Nephron (organoid): ENCODE data around the gene GNPTAB.

Experiments used
- H3K27ac Mint-ChIP-seq, 3 experiments: 2 replicates each; pipeline ENCODE4 v1.8.0; 2020; ENCODE audit warnings: mixed read lengths in 3 of 3, mild to moderate bottlenecking in 2 of 3, moderate library complexity in 1 of 3
- H3K27me3 Mint-ChIP-seq: 2 replicates; pipeline ENCODE4 v1.8.0; 2021; ENCODE audit warnings: low read depth, mild to moderate bottlenecking, moderate library complexity, mixed read lengths
- H3K36me3 Mint-ChIP-seq: 2 replicates; pipeline ENCODE4 v1.8.0; 2020; ENCODE audit warnings: low read depth, mixed read lengths
- H3K4me1 Mint-ChIP-seq: 2 replicates; pipeline ENCODE4 v1.8.0; 2020; ENCODE audit warnings: mixed read lengths
- H3K4me3 Mint-ChIP-seq, 3 experiments: 2 replicates each; pipeline ENCODE4 v1.8.0; 2020; ENCODE audit warnings: mild to moderate bottlenecking in 3 of 3, mixed read lengths in 3 of 3, moderate library complexity in 2 of 3
- H3K9me3 Mint-ChIP-seq: 2 replicates; pipeline ENCODE4 v1.8.0; 2020; ENCODE audit warnings: mixed read lengths
- TF ChIP-seq, protein P1 (sequence below), 3 experiments: fragments of 200-600 bp; sonication (generic); IDR thresholded peaks; one replicate each; pipeline ENCODE4 v1.5.0; 2021; ENCODE audit warnings: antibody characterized with exemption in 3 of 3; ENCODE audit not compliant: unreplicated experiment in 3 of 3

The GNPTAB gene

DNA sequence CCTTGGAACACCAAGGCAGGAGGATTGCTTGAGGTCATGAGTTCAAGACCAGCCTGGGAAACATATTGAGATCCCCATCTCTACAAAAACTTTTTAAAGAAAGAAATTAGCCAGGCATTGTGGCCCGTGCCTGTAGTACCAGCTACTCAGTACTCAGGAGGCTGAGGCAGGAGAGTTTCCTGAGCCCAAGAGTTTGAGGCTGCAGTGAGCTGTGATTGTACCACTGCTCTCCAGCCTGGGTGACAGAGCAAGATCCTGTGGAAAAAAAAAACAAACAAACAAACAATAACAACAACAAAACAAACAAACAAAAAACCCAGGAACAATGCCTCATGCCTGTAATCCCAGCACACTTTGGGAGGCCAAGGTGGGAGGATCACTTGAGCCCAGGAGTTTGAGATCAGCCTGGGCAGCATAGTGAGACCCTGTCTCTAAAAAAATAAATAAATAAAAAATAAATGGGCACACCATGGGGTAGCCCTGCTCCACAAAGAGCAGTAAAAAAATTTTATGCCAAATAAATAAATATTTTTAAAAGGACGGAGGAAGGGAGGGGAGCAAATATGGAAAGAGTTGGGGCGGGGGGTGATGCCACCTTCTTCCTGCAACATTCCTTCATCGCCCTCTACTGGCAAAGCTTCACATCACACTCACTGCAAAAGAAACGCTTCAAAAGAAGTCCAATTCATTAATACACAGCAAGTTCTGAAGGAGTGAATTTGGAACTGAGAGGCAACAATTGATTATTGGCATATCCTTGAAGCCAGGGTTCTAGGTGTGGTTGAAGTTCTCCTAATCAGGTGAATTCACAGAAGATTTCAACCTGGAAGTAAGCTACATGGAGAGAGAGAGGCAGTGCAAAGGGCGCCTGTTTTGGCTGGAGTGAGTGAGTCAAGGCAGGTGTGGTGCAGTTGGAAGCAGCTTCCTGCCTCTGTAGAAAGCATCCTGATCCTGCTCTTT lies 8.8 kb upstream of the GNPTAB start:
- TF ChIP-seq, protein P1, sequence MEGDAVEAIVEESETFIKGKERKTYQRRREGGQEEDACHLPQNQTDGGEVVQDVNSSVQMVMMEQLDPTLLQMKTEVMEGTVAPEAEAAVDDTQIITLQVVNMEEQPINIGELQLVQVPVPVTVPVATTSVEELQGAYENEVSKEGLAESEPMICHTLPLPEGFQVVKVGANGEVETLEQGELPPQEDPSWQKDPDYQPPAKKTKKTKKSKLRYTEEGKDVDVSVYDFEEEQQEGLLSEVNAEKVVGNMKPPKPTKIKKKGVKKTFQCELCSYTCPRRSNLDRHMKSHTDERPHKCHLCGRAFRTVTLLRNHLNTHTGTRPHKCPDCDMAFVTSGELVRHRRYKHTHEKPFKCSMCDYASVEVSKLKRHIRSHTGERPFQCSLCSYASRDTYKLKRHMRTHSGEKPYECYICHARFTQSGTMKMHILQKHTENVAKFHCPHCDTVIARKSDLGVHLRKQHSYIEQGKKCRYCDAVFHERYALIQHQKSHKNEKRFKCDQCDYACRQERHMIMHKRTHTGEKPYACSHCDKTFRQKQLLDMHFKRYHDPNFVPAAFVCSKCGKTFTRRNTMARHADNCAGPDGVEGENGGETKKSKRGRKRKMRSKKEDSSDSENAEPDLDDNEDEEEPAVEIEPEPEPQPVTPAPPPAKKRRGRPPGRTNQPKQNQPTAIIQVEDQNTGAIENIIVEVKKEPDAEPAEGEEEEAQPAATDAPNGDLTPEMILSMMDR (IDR thresholded peaks at IDR 0.05; ENCODE audit: unreplicated experiment in 3 of 3) = peak; percentile 82 to 89 (median 85)
- H3K36me3 Mint-ChIP-seq = no peaks in the 10 kb centered on the region
- peak overlapping the region in 1 of 3 experiments; percentile 48 for H3K27ac Mint-ChIP-seq
- H3K9me3 Mint-ChIP-seq = no peaks in the 10 kb centered on the region
- H3K27me3 Mint-ChIP-seq = no peaks in the 10 kb centered on the region
- no peak overlapping the region for H3K4me3 Mint-ChIP-seq
- no peaks in the 10 kb centered on the region for H3K4me1 Mint-ChIP-seq

DNA sequence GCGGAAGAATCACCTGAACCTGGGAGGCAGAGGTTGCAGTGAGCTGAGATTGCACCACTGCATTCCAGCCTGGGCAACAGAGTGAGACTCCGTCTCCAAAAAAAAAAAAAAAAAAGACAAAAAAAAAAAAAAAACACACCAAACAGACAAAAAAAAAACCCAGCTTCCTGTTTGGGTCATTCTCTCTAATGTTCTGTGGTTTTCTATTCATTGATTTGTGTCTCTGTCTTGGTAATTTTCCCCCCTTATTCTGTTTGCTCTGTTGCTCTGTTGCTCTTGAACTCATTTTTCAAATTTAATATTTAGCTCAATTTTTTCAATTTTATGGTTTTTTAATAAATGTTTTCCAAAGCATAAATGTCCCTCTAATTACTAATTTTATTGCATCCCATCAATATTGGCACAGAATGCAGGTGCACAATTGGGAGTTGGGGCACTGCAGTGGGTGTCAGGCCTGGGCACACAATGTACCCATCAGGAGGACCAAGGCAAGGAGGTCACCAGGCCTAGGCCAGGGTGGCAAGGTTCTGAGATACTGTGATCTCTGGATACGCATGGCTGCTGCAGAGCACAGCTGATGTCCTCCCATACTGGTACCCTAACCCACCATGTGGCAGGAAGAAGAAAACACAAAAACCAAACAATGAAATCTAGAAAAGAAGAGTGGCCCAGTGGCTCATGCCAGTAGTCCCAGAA lies 8.0 kb upstream of the GNPTAB start:
- Mint-ChIP-seq H3K36me3 (no peaks in the 10 kb centered on the region), H3K9me3 (no peaks in the 10 kb centered on the region), H3K27ac (no peak overlapping the region), H3K4me3 (no peak overlapping the region), H3K27me3 (no peaks in the 10 kb centered on the region), H3K4me1 (no peaks in the 10 kb centered on the region)
- TF ChIP-seq, protein P1 (IDR thresholded peaks at IDR 0.05; ENCODE audit: unreplicated experiment in 3 of 3) = no peak

DNA sequence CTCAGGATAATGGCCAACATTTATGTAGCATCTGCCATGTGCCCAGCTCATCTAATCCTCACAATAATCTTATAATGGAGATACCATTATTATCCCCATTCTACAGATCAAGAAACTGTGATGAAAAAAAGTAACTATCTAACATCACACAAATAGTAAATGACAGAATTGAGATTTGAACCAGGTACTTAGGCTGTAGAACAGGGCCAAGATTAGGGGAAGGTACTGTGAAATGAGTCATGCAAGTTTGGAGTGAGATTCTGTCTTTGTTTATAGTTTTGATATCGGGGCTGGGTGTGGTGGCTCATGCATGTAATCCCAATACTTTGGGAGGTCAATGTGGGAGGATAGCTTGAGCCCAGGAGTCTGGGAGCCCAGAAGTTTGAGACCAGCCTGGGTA lies 1.3 kb upstream of the GNPTAB start:
- peaks cover 4% of the 10 kb centered on the region for H3K27me3 Mint-ChIP-seq
- no peaks in the 10 kb centered on the region for H3K36me3 Mint-ChIP-seq
- H3K9me3 Mint-ChIP-seq = no peaks in the 10 kb centered on the region
- H3K4me1 Mint-ChIP-seq = peaks cover 20% of the 10 kb centered on the region
- H3K4me3 Mint-ChIP-seq = peak overlapping the region in 1 of 3 experiments; percentile 80
- no peak overlapping the region for H3K27ac Mint-ChIP-seq
- TF ChIP-seq, protein P1 (IDR thresholded peaks at IDR 0.05; ENCODE audit: unreplicated experiment in 3 of 3) = no peak

DNA sequence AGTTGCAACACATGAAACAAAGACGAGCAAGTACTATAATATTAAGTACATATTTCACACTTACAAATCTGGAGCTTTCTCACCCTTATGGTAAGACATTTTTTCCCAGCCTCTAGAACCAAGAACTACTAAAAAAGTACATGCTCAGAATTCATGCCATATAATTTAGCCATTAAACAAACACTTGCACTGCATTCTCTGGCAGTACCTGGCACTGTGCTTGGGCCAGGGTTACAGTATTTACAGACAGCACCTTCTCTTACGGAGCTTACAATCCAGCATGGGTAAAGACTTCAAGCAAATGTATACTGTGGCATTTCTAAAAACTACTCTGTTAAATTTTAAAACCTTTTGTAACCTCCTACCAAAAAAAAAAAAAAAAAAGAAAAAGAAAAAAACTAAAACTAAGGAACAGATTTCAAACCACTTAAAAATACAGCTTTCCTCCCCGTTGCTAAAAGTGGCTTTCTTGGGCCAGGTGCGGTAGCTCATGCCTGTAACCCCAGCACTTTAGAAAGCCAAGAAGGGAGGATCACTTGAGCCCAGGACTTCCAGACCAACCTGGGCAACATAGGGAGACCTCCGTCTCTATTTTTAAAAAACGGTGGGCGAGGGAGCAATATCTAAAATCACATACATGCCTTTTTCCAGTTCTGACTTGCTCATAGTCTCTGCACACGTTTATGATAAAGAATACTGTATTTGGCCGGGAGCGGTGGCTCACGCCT lies 956 bp downstream of the GNPTAB start:
- H3K36me3 Mint-ChIP-seq = no peaks in the 10 kb centered on the region
- no peaks in the 10 kb centered on the region for H3K9me3 Mint-ChIP-seq
- H3K4me1 Mint-ChIP-seq = peaks cover 39% of the 10 kb centered on the region
- TF ChIP-seq, protein P1 (IDR thresholded peaks at IDR 0.05; ENCODE audit: unreplicated experiment in 3 of 3) = no peak
- H3K27me3 Mint-ChIP-seq = peaks cover 4% of the 10 kb centered on the region
- peak overlapping the region; percentile 98 to 99 (median 99) for H3K4me3 Mint-ChIP-seq
- peak overlapping the region; percentile 70 to 81 (median 77) for H3K27ac Mint-ChIP-seq

DNA sequence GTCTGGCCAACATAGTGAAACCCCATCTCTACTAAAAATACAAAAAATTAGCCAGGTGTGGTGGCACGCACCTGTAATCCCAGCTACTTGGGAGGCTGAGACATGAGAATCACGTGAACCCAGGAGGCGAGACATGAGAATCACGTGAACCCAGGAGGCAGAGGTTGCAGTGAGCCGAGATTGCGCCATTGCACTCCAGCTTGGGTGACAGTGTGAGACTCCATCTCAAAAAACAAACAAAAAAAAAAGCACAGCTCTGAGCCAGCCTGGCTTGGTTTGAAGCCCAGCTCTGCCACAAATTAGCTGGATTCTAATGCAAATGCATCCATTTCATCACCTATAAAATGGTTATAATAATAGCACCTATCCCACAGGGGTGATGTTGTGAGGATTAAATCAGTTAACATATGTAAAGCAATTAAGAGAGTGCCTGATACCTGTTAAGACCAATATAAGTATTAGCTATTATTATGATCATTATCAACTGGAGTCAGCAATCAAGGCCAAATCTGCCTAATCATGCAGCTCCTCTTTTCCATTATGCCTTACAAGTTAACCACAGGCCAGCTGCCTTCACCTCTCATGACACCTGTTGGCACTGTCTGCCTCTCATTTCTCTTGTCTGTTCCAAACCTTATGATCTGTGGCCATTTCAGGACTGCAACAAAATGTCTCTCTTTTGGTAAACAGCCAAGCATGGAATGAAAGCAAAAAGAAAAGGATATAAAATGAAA lies 2.1 kb downstream of the GNPTAB start:
- Mint-ChIP-seq H3K9me3 (no peaks in the 10 kb centered on the region), H3K36me3 (no peaks in the 10 kb centered on the region), H3K27ac (peak overlapping the region in 1 of 3 experiments; percentile 70), H3K4me3 (peak overlapping the region; percentile 98 to 99 (median 99)), H3K4me1 (peaks cover 46% of the 10 kb centered on the region), H3K27me3 (peaks cover 4% of the 10 kb centered on the region)
- TF ChIP-seq, protein P1 (IDR thresholded peaks at IDR 0.05; ENCODE audit: unreplicated experiment in 3 of 3) = no peak
